Body of pancreas (tissue), 4 donors: ENCODE measurements around the gene PLEKHG4B. TPM values are rescaled to one million over a fixed set of nuclear protein-coding genes. Genes with fewer than 3 reads are reported as not detected.

Experiments
- ATAC-seq: fragments of 150-250 bp; one replicate; pipeline ENCODE4 v1.9.1; 2016
- DNase-seq, 4 donors: peaks; one replicate each; pipeline ENCODE4 v3.0.0-alpha.2; 2019
- H3K27ac ChIP-seq, 4 donors: fragments of 200-600 bp; sonication (generic); 1 replicate in 3 of 4; 2 replicates in 1 of 4; pipeline versions ENCODE4 v1.5.1 to v1.6.1; 2016 to 2019; ENCODE audit warnings: mild to moderate bottlenecking in 1 of 4, mixed read lengths in 1 of 4, moderate library complexity in 1 of 4
- H3K27me3 ChIP-seq, 2 donors: fragments of 200-600 bp; sonication (generic); one replicate each; pipeline ENCODE4 v1.6.0; 2016; ENCODE audit warnings: mild to moderate bottlenecking in 1 of 2
- H3K36me3 ChIP-seq, 2 donors: fragments of 200-600 bp; sonication (generic); replicated peaks in 1 of 2; 2 replicates each; pipeline ENCODE4 v1.5.1; 2016; ENCODE audit warnings: low read depth in 2 of 2; ENCODE audit not compliant: insufficient read depth in 1 of 2
- H3K4me1 ChIP-seq: fragments of 200-600 bp; sonication (generic); one replicate; pipeline ENCODE4 v1.6.0; 2016
- H3K4me3 ChIP-seq, 2 donors: fragments of 200-600 bp; sonication (generic); 1 replicate in 1 of 2; 2 replicates in 1 of 2; pipeline ENCODE4 v1.5.1; 2016 to 2019
- H3K9me3 ChIP-seq, 3 donors: fragments of 200-600 bp; sonication (generic); 1 replicate in 2 of 3; 2 replicates in 1 of 3; pipeline ENCODE4 v1.5.1; 2016
- POLR2A ChIP-seq, 3 donors: fragments of 450-650 bp; IDR thresholded peaks; one replicate each; pipeline ENCODE4 v1.6.1; 2016; ENCODE audit warnings: antibody characterized with exemption in 3 of 3, mild to moderate bottlenecking in 2 of 3
- WGBS, 2 donors: methylation state at CpG; one replicate each; pipeline ENCODE4 v1.1.5; 2017; 5-methylcytosine and 5-hydroxymethylcytosine counted together
- intact Hi-C: fragments of 100-400 bp; cut with DNase I; formaldehyde crosslinking; loops from one replicate; pipeline ENCODE4 v1.15.1; 2023
- total RNA-seq, 2 donors: library from RNA; depleted of rRNA; stranded (reverse); fragments of >200 nt; gene quantifications; one replicate each; pipeline ENCODE4 v1.1.0, GENCODE V29; 2016
- TF ChIP-seq, protein P1 (sequence below), 7 experiments: fragments of 450-650 bp in 4 of 7; fragments of 200-600 bp in 3 of 7; sonication (generic) in 3 of 7; IDR thresholded peaks; one replicate each; pipeline ENCODE4 v1.5.1; 2016 to 2019; ENCODE audit warnings: antibody characterized with exemption in 7 of 7

PLEKHG4B gene
- total RNA-seq, 2 donors from 2014 or later, result 0.99 to 1.3 TPM

DNA sequence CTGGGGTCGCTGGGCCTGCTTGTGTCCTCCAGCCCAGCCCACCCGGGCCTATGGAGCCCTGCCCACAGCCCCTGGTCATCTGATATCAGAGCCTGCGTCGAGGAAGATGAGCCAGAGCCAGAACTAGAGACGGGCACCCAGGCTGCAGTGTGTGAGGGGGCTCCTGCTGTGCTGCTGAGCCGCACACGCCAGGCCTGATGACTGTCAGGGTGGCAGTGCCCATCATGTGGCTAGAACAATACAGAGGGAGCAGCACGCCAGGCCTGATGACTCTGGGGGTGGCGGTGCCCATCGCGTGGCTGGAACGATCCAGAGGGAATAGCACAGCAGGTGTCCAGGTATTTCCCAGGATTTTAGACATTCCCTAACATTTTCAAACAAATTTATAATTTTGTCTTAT lies 90.2 kb downstream of the PLEKHG4B start:
- H3K4me1 ChIP-seq, result no peaks in the 10 kb centered on the region
- no peaks in the 10 kb centered on the region for H3K36me3 ChIP-seq
- no peaks in the 10 kb centered on the region for H3K27me3 ChIP-seq
- H3K4me3 ChIP-seq, result no peak overlapping the region
- H3K27ac ChIP-seq, result no peak overlapping the region
- ATAC-seq (no peak), DNase-seq (no peak)
- H3K9me3 ChIP-seq, result no peaks in the 10 kb centered on the region
- intact Hi-C loops, result no loop called here
- TF ChIP-seq POLR2A (IDR thresholded peaks at IDR 0.05), result no peak
- TF ChIP-seq, protein P1, sequence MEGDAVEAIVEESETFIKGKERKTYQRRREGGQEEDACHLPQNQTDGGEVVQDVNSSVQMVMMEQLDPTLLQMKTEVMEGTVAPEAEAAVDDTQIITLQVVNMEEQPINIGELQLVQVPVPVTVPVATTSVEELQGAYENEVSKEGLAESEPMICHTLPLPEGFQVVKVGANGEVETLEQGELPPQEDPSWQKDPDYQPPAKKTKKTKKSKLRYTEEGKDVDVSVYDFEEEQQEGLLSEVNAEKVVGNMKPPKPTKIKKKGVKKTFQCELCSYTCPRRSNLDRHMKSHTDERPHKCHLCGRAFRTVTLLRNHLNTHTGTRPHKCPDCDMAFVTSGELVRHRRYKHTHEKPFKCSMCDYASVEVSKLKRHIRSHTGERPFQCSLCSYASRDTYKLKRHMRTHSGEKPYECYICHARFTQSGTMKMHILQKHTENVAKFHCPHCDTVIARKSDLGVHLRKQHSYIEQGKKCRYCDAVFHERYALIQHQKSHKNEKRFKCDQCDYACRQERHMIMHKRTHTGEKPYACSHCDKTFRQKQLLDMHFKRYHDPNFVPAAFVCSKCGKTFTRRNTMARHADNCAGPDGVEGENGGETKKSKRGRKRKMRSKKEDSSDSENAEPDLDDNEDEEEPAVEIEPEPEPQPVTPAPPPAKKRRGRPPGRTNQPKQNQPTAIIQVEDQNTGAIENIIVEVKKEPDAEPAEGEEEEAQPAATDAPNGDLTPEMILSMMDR (IDR thresholded peaks at IDR 0.05), result no peak
- 86 to 89% methylated on average over 12 of the region's 12 CpGs for WGBS, 2 donors

DNA sequence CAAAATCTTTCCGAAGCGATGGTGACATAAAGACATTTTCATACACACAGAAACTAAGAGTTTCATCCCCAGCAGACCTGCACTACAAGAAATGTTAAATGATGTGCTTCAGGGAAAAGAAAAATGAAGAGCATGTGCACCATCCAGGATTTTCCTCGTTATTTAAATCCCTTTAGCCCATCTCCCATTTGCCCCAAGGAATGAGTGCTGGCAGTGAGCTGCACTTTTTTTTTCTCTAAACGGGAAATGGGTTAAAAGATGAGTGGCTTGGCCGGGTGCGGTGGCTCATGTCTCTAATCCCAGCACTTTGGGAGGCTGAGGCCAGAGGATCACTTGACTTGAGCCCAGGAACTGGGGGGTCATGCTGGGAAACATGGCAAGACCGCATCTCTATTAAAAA lies 92.5 kb downstream of the PLEKHG4B start:
- H3K27ac ChIP-seq, result no peak overlapping the region
- 74 to 77% methylated on average over 7 of the region's 7 CpGs for WGBS, 2 donors
- no peaks in the 10 kb centered on the region for H3K9me3 ChIP-seq
- DNase-seq, result no peak
- ATAC-seq, result no peak
- H3K27me3 ChIP-seq, result no peaks in the 10 kb centered on the region
- H3K36me3 ChIP-seq, result no peaks in the 10 kb centered on the region
- intact Hi-C loops, result no loop called here
- no peak for TF ChIP-seq POLR2A (IDR thresholded peaks at IDR 0.05)
- TF ChIP-seq, protein P1 (IDR thresholded peaks at IDR 0.05), result no peak
- no peak overlapping the region for H3K4me3 ChIP-seq
- H3K4me1 ChIP-seq, result peaks cover 9% of the 10 kb centered on the region

DNA sequence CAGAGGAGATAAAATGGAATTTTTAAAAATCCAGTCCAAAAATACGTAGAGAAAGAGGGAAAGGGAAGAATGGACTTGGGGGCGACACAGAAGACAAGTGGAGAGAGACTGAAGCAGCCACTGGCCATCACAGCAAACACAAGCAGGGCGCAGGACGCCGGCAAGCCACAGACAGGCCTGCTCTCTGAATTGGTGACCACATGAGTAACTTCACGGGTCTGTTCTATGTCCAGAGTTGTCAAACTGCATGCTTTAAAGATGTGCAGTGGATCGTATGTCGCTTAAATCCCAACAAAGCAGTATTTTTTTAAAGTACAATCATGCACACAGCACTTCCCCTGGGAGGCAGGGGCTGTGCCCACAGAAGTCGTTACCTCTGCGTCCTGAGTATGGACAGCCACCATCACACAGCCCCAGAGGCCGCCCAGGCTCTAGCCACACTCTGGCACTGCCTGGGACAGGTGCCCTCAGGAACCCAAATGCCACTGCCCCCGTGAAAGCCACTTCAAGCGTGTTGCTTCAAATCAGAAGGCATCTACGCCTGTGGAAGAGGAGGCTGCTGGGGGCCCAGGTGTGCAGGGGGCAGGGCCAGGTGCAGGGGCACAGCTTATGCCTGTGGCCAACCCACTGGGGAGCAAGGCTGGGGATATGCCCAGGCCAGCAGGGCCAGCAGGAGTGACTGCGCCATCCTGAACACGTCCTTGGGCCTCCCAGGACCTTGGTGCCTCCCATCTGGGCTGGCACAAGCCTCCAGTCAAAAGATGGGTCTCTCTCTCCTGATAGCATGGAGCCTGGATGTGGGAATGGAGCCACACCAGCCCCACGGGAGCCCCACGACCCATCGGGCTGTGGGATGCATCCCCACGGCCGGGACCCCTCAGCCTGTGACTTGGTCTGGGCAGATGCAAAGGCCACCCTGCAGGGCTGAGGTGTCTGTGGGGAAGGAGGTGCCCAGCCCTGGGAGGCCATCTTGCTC lies 93.4 kb downstream of the PLEKHG4B start:
- H3K4me1 ChIP-seq, result peaks cover 9% of the 10 kb centered on the region
- no peaks in the 10 kb centered on the region for H3K36me3 ChIP-seq
- H3K4me3 ChIP-seq, result no peak overlapping the region
- H3K9me3 ChIP-seq, result no peaks in the 10 kb centered on the region
- ATAC-seq, result no peak
- no peak for DNase-seq
- TF ChIP-seq, protein P1 (IDR thresholded peaks at IDR 0.05), result no peak
- TF ChIP-seq POLR2A (IDR thresholded peaks at IDR 0.05), result no peak
- H3K27me3 ChIP-seq, result no peaks in the 10 kb centered on the region
- H3K27ac ChIP-seq, result no peak overlapping the region
- intact Hi-C loops, result no loop called here
- 72 to 78% methylated on average over 9 to 19 of the region's 21 CpGs for WGBS, 2 donors

DNA sequence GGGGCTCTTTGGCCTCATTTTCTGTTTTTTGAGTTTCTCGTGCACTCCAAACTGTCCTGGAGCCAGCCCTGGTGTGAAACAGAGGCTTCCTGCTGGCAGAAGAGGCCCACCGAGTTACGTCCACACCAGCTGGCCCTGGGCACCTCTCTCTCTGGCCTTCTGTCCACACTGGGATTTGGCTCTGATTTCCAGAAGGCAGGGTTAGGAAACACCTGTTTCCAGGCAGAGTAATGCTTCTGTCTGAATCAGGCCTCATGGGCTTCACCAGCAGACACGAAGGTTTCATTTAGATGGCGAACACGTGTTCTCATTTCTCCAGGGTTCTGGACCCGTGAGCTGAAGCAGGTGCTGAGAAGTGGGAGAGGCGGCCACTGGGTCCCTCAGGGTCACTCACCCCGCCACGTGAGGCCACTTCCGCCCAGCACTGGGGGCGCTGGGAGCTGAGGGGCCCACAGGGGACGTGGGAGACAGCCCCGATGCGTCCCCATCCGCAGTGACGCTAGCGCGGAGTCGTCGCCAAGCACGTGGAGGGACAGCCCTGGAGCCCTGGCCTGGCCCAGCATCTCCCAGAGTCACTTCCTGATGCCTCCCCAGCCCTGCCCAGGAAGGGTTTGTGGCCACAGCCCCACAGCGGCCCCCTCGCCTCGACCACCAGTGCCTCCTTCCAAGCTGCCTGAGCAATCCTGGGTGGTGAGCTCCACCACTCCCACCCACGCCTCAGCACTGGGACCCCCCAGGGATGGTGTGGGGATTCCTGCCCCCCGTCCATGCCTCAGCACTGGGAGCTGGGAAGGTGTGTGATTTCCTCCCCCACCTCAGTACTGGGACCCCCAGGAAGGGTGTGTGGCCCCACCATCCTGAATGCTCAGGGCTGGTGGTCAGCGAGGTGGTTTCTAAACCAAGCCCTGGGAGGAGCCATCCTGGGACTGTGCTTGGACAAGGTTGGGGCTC lies 94.4 kb downstream of the PLEKHG4B start:
- intact Hi-C loops, result no loop called here
- DNase-seq, result no peak
- H3K36me3 ChIP-seq, result no peaks in the 10 kb centered on the region
- H3K4me1 ChIP-seq, result peaks cover 17% of the 10 kb centered on the region
- no peak overlapping the region for H3K27ac ChIP-seq
- H3K27me3 ChIP-seq, result no peaks in the 10 kb centered on the region
- TF ChIP-seq, protein P1 (IDR thresholded peaks at IDR 0.05), result no peak
- TF ChIP-seq POLR2A (IDR thresholded peaks at IDR 0.05), result no peak
- no peak overlapping the region for H3K4me3 ChIP-seq
- no peaks in the 10 kb centered on the region for H3K9me3 ChIP-seq
- 78 to 82% methylated on average over 9 to 25 of the region's 28 CpGs for WGBS, 2 donors
- ATAC-seq, result no peak
